H1 (cell line): ENCODE results near the gene UBR3.

Experiments
- CBX5 ChIP-seq: fragments of 300-800, 300-1000 bp; sonication (generic); IDR thresholded peaks from 2 replicates; pipeline ENCODE4 v1.7.1; 2016; ENCODE audit warnings: antibody characterized with exemption, low read length, low read depth
- CTCF ChIP-seq, 3 experiments: IDR thresholded peaks; 1 replicate in 2 of 3; 2 replicates in 1 of 3; pipeline versions ENCODE4 v1.5.1 to v1.6.1; 2011; ENCODE audit warnings: low read length in 3 of 3, mild to moderate bottlenecking in 3 of 3, inconsistent platforms in 2 of 3, low read depth in 1 of 3, moderate library complexity in 1 of 3; ENCODE audit not compliant: insufficient read depth in 1 of 3; ENCODE audit errors: control extremely low read depth in 1 of 3
- EZH2 ChIP-seq: fragments of 200-600 bp; sonication (generic); IDR thresholded peaks from 2 replicates; pipeline ENCODE4 v1.7.1; 2012; ENCODE audit warnings: low read depth, mild to moderate bottlenecking, moderate library complexity, low read length, inconsistent platforms; ENCODE audit not compliant: severe bottlenecking
- GTF2F1 ChIP-seq: IDR thresholded peaks from 2 replicates; pipeline ENCODE4 v1.6.1; 2012; ENCODE audit warnings: low read depth, low read length, improper control_type of control experiment, borderline replicate concordance
- JUN ChIP-seq: IDR thresholded peaks from 2 replicates; pipeline ENCODE4 v1.6.1; 2011; ENCODE audit warnings: low read depth, mild to moderate bottlenecking, improper control_type of control experiment, low read length
- KDM1A ChIP-seq: fragments of 200-600, 300-600 bp; sonication (generic); IDR thresholded peaks from 2 replicates; pipeline ENCODE4 v1.7.1; 2016; ENCODE audit warnings: mild to moderate bottlenecking, low read length, borderline replicate concordance
- POLR2A ChIP-seq, 2 experiments: IDR thresholded peaks; 1 replicate in 1 of 2; 2 replicates in 1 of 2; pipeline ENCODE4 v1.6.1; 2011; ENCODE audit warnings: low read depth in 2 of 2, low read length in 2 of 2, mild to moderate bottlenecking in 2 of 2; ENCODE audit errors: control extremely low read depth in 1 of 2
- POLR2AphosphoS5 ChIP-seq: IDR thresholded peaks from 2 replicates; pipeline ENCODE4 v1.6.1; 2011; ENCODE audit warnings: low read depth, low read length
- RXRA ChIP-seq: IDR thresholded peaks from 2 replicates; pipeline ENCODE4 v1.6.1; 2011; ENCODE audit warnings: low read depth, mild to moderate bottlenecking, low read length, moderate library complexity; ENCODE audit not compliant: insufficient read depth
- SAP30 ChIP-seq: fragments of 300-600 bp; sonication (generic); IDR thresholded peaks from 2 replicates; pipeline ENCODE4 v1.7.1; 2012; ENCODE audit warnings: low read length, moderate library complexity, mild to moderate bottlenecking, inconsistent platforms; ENCODE audit not compliant: insufficient read depth, insufficient replicate concordance
- SP1 ChIP-seq: IDR thresholded peaks from 2 replicates; pipeline ENCODE4 v1.6.1; 2011; ENCODE audit warnings: low read depth, low read length
- SP2 ChIP-seq: IDR thresholded peaks from 2 replicates; pipeline ENCODE4 v1.6.1; 2012; ENCODE audit warnings: mild to moderate bottlenecking, low read length, inconsistent platforms
- SRF ChIP-seq: IDR thresholded peaks from 2 replicates; pipeline ENCODE4 v1.6.1; 2011; ENCODE audit warnings: mild to moderate bottlenecking, low read depth, low read length, moderate library complexity

GRCh38 chr2:169964740-169965139, 137.5 kb downstream of the UBR3 start:
- TF ChIP-seq POLR2AphosphoS5 (no peak), RXRA (no peak), SP2 (no peak), CTCF (IDR thresholded peaks at IDR 0.05; ENCODE audit: control extremely low read depth in 1 of 3, insufficient read depth in 1 of 3, low read depth in 1 of 3, low read length in 3 of 3) (no peak), POLR2A (IDR thresholded peaks at IDR 0.05; ENCODE audit: control extremely low read depth in 1 of 2, low read depth in 2 of 2, low read length in 2 of 2) (no peak), EZH2 (no peak), CBX5 (no peak), JUN (no peak), SP1 (no peak), SAP30 (no peak), SRF (no peak), KDM1A (no peak), GTF2F1 (no peak)
